ENCODE data around the gene INSR.

Gene INSR

GRCh38 chr19:7293762-7294557 lies at the start of gene INSR:
TSS of gene INSR (minus strand) at chr19:7294414. CDS start at chr19:7293891, 523 bp downstream.
- peak; percentile 52 for DNase-seq (ENCODE audit: low read depth)
- no peak for TF ChIP-seq CTCF (conservative IDR thresholded peaks at IDR 0.05; ENCODE audit: low read depth, low read length)
- H3K4me3 ChIP-seq (ENCODE audit: low read length), result peak within 1 kb of the TSS; percentile 58

- no peak for DNase-seq (ENCODE audit: low read depth)
- H3K4me3 ChIP-seq (ENCODE audit: low read length), result no peak overlapping the region
- no peak for TF ChIP-seq CTCF (conservative IDR thresholded peaks at IDR 0.05; ENCODE audit: low read depth, low read length)
Measured at GRCh38 chr19:7342143-7342542, 47.9 kb upstream of the INSR start.

GRCh38 chr19:7340959-7341837 lies 47.0 kb upstream of the INSR start:
- no peak overlapping the region for H3K4me3 ChIP-seq (ENCODE audit: low read length)
- peak; percentile 14 for DNase-seq (ENCODE audit: low read depth)
- peak; percentile 93 for TF ChIP-seq CTCF (conservative IDR thresholded peaks at IDR 0.05; ENCODE audit: low read depth, low read length)

- no peak overlapping the region for H3K4me3 ChIP-seq (ENCODE audit: low read length)
- DNase-seq (ENCODE audit: low read depth), result no peak
- no peak for TF ChIP-seq CTCF (conservative IDR thresholded peaks at IDR 0.05; ENCODE audit: low read depth, low read length)
Measured at GRCh38 chr19:7337380-7338194, 43.4 kb upstream of the INSR start.

GRCh38 chr19:7336321-7336973 lies 42.2 kb upstream of the INSR start:
- no peak for DNase-seq (ENCODE audit: low read depth)
- H3K4me3 ChIP-seq (ENCODE audit: low read length), result no peak overlapping the region
- TF ChIP-seq CTCF (conservative IDR thresholded peaks at IDR 0.05; ENCODE audit: low read depth, low read length), result no peak

Measured in retinal pigment epithelial cell (primary cell).